ENCODE data around the gene OPA1.

The OPA1 gene

DNA sequence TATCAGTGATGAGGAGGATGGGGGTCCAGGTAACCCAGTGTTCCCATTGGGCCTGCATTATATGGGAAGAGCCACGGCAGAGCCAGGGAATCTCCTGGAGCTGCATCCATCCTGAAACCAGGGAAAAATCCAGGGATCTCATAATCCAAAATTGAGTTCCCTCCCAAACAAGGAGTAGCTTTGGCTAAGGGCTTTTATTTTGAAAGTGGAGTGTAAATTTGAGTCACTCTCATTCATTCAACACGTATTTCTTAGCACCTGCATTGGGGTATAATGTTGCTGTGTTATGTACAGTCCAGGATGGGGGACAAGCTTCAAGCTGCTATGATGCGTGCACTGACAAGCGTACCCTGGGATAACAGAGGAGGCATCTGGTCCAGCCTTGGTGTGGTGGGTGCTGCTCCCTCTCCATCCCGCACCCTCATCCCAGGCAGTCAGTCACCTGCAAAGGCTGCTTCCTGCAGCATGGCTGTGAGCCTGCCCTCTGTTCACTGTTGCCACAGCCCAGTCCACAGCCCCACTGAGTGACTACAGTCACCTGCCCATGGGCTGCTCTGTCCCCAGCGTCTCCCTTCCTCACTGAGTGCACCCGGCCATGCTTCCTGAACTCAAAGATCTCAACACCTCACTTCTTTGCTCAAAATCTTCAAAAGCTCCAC lies 135.6 kb downstream of the OPA1 start:
- DNase-seq: no peak
- no peak overlapping the region for H3K27ac ChIP-seq
- no peaks in the 10 kb centered on the region for H3K9me3 ChIP-seq (ENCODE audit: severe bottlenecking)

DNA sequence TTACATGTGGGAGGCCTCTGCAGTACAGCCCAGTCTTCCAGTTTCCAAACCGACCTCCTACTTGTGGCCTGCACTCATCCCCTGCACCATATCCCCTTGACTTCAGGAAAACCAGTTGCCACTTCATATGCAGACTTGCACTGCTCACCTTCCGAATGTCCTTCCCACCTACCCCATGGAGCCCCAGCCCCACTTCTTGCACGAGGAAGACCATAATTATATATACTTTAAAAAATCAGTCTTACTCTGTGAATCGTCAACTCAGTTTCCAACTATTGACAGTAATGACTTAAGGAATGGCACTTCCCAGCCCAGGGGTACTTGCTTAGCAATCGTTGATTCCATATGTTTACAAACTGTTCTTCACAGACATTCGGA lies 136.1 kb downstream of the OPA1 start:
- TF ChIP-seq, protein P1, sequence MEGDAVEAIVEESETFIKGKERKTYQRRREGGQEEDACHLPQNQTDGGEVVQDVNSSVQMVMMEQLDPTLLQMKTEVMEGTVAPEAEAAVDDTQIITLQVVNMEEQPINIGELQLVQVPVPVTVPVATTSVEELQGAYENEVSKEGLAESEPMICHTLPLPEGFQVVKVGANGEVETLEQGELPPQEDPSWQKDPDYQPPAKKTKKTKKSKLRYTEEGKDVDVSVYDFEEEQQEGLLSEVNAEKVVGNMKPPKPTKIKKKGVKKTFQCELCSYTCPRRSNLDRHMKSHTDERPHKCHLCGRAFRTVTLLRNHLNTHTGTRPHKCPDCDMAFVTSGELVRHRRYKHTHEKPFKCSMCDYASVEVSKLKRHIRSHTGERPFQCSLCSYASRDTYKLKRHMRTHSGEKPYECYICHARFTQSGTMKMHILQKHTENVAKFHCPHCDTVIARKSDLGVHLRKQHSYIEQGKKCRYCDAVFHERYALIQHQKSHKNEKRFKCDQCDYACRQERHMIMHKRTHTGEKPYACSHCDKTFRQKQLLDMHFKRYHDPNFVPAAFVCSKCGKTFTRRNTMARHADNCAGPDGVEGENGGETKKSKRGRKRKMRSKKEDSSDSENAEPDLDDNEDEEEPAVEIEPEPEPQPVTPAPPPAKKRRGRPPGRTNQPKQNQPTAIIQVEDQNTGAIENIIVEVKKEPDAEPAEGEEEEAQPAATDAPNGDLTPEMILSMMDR (IDR thresholded peaks at IDR 0.05; ENCODE audit: low read depth, low read length): no peak
- Histone ChIP-seq H3K27ac (no peak overlapping the region), H3K9me3 (ENCODE audit: severe bottlenecking) (no peaks in the 10 kb centered on the region), H3K4me3 (ENCODE audit: low read depth, low read length) (no peak overlapping the region), H3K36me3 (no peaks in the 10 kb centered on the region), H3K27me3 (ENCODE audit: insufficient read depth, low read depth, severe bottlenecking) (no peaks in the 10 kb centered on the region)
- no peak for DNase-seq

More for the DNA sequence above, 135.6 kb downstream of the OPA1 start:
- no peak overlapping the region for H3K4me3 ChIP-seq (ENCODE audit: low read depth, low read length)
- H3K36me3 ChIP-seq: no peaks in the 10 kb centered on the region
- H3K27me3 ChIP-seq (ENCODE audit: insufficient read depth, low read depth, severe bottlenecking): no peaks in the 10 kb centered on the region
- TF ChIP-seq, protein P1 (IDR thresholded peaks at IDR 0.05; ENCODE audit: low read depth, low read length): no peak

DNA sequence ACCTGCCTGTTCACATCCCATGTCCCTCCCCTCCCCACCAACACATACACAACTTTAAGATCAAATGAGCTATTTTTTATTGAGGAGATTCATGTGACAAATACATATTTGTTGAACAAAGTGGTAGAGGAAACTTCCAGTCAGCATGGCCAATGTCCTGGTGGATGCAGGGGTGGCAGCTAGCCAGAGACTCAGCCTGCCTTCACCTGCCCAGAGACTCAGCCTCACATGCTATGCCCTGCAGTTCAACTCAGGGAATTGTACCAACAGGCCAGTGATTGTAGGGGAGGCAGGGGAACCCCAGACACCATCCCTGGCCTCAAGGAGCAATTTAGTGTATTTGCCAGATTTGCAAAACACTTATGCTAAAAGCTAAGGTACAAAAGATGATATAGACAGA lies 136.6 kb downstream of the OPA1 start:
- no peak for DNase-seq
- H3K36me3 ChIP-seq: no peaks in the 10 kb centered on the region
- no peak overlapping the region for H3K27ac ChIP-seq
- H3K4me3 ChIP-seq (ENCODE audit: low read depth, low read length): no peak overlapping the region
- no peaks in the 10 kb centered on the region for H3K27me3 ChIP-seq (ENCODE audit: insufficient read depth, low read depth, severe bottlenecking)
- TF ChIP-seq, protein P1 (IDR thresholded peaks at IDR 0.05; ENCODE audit: low read depth, low read length): no peak
- no peaks in the 10 kb centered on the region for H3K9me3 ChIP-seq (ENCODE audit: severe bottlenecking)

DNA sequence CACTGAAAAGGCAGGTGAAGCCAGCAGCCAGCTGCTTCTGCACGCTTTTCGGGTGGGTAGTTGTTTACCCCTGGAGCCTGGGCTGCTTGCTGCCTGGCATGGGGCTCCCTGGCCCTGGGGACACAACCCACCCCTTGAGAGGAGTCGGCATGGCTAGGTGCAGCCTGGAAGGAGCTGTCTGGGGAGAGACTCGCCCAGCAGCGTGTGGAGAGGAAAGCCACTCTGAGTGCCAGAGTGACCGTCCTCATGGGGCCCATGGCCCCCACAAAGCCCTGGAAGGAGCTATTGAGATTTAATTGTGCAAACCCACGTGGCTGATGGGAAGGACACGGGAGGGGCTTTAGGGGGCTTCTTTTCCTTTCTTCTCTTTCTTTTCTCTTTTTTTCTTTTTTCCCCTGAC lies 137.5 kb downstream of the OPA1 start:
- Histone ChIP-seq H3K4me3 (ENCODE audit: low read depth, low read length) (no peak overlapping the region), H3K36me3 (no peaks in the 10 kb centered on the region), H3K27ac (no peak overlapping the region), H3K27me3 (ENCODE audit: insufficient read depth, low read depth, severe bottlenecking) (no peaks in the 10 kb centered on the region), H3K9me3 (ENCODE audit: severe bottlenecking) (no peaks in the 10 kb centered on the region)
- TF ChIP-seq, protein P1 (IDR thresholded peaks at IDR 0.05; ENCODE audit: low read depth, low read length): no peak
- no peak for DNase-seq

DNA sequence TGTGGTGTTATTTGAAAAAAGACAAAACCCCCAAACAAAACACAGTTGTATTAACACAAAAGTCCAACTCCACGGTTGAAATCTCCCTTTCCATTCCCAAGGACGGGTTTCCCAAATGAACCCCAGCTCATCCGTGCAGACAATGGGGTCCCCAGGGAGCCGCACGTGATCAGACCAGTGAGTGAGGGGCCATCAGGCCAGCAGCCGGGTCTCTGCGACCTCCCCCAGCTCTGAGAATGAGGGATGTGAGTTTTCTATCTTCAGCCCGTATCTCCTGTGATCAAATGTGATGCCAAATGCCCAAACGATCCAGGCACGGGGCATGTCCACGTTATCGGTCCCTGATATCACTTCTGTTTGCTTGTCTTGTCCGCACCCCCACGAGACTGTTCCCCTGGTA lies 138.0 kb downstream of the OPA1 start:
- Histone ChIP-seq H3K9me3 (ENCODE audit: severe bottlenecking) (no peaks in the 10 kb centered on the region), H3K36me3 (no peaks in the 10 kb centered on the region), H3K4me3 (ENCODE audit: low read depth, low read length) (no peak overlapping the region), H3K27me3 (ENCODE audit: insufficient read depth, low read depth, severe bottlenecking) (no peaks in the 10 kb centered on the region), H3K27ac (no peak overlapping the region)
- TF ChIP-seq, protein P1 (IDR thresholded peaks at IDR 0.05; ENCODE audit: low read depth, low read length): no peak
- no peak for DNase-seq

DNA sequence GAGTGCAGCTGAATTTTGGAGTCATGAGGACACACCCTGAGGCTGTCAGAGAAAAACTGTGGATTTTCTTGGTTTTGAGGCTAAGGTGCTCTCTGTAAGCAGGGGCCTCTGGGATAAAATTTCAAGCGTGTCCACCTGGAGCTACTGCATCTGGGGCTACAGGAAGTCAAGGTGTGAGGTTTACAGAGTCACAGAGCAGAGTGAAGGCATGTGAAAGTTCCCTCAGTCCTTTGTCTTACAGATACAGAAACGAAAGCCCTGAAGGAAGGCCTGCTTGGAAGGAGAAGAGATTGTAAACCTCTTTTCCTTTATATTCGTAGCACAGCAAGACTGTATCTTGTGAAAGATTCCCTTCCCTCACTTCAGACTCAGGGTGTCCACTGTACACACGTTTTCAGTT lies 138.6 kb downstream of the OPA1 start:
- TF ChIP-seq, protein P1 (IDR thresholded peaks at IDR 0.05; ENCODE audit: low read depth, low read length): no peak
- H3K4me3 ChIP-seq (ENCODE audit: low read depth, low read length): no peak overlapping the region
- H3K27ac ChIP-seq: no peak overlapping the region
- no peaks in the 10 kb centered on the region for H3K9me3 ChIP-seq (ENCODE audit: severe bottlenecking)
- no peak for DNase-seq
- H3K36me3 ChIP-seq: no peaks in the 10 kb centered on the region
- H3K27me3 ChIP-seq (ENCODE audit: insufficient read depth, low read depth, severe bottlenecking): no peaks in the 10 kb centered on the region

Measured in WERI-Rb-1 (cell line).